ENCODE data around the gene TMC4.

TMC4 gene

DNA sequence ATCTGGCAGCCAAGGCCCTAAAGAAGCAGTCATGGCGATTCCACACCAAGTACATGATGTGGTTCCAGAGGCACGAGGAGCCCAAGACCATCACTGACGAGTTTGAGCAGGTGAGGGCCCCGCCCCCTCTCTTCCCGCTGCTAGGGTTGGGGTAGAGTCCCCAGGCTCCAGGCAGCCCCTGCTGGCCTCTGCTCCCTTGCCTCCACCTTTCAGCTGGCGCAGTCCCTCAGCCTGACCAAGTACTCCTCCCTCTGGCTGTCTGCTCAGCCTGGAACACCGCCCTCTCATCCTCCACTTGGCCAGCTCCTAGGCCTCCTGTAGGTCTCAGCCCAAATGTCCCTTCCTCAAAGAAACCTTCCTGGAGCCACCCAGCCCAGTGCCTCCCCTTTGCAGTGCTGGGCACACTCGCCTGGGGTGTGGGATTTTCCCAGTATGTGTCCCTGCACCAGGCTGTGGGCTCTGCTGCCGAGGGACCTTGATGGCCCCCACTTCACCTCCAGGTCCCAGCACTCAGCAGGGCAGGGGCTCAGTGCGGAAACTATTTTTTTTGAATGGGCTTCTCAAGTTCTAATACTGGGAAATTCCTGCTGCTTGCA lies 19.1 kb downstream of the TMC4 start:
- Histone ChIP-seq H4K20me1 (ENCODE audit: insufficient read depth, low read length) (0 out of 2 replicates have a peak, but pooled peaks cover 4% of the 10 kb centered on the region), H3K36me3 (replicated peaks; ENCODE audit: low read depth, low read length) (peaks cover 77% of the 10 kb centered on the region), H3K9ac (ENCODE audit: low read length) (no peak overlapping the region)

DNA sequence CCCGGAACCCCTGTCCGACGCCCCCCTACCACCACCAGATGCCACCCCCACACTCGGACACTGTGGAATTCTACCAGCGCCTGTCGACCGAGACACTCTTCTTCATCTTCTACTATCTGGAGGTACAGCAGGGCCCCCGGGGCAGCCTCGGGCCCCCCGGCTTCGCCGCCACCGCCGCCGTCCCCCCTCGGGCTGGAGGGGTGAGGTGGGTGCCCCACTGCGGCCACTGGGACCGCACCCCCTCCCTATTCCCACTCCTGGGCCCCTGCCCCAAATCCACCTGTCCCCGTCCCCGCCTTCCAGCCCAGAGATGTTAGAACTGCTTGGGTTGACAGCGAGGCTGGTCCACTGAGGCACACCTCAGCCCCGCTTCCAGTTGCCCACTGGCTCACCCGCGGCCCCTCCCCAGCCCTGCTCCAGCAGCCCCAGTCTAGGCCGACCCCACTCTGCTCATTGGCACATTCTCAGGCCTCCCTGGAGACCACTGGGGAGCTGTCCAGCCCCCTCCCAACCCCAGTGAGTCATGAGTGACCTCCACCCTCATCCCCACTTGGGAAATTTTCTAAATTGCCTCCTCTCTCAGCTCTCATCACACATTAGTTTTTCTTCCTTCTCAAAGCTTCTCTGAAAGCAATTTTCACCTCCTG lies 20.0 kb downstream of the TMC4 start:
- Histone ChIP-seq H3K4me1 (ENCODE audit: low read length) (no peaks in the 10 kb centered on the region), H3K36me3 (replicated peaks; ENCODE audit: low read depth, low read length) (peaks cover 75% of the 10 kb centered on the region), H3K9ac (ENCODE audit: low read length) (no peak overlapping the region), H3K27ac (ENCODE audit: low read length) (no peak overlapping the region), H3K9me3 (ENCODE audit: insufficient read depth, low read length) (no peaks in the 10 kb centered on the region), H4K20me1 (ENCODE audit: insufficient read depth, low read length) (0 out of 2 replicates have a peak, but pooled peaks cover 4% of the 10 kb centered on the region), H2AFZ (ENCODE audit: low read depth, low read length) (no peak overlapping the region), H3K27me3 (ENCODE audit: low read depth, low read length) (no peaks in the 10 kb centered on the region), H3K79me2 (ENCODE audit: low read length) (no peaks in the 10 kb centered on the region), H3K4me3 (ENCODE audit: low read length) (no peak overlapping the region), H3K4me2 (ENCODE audit: low read length) (no peak overlapping the region)
- TF ChIP-seq, protein P1, sequence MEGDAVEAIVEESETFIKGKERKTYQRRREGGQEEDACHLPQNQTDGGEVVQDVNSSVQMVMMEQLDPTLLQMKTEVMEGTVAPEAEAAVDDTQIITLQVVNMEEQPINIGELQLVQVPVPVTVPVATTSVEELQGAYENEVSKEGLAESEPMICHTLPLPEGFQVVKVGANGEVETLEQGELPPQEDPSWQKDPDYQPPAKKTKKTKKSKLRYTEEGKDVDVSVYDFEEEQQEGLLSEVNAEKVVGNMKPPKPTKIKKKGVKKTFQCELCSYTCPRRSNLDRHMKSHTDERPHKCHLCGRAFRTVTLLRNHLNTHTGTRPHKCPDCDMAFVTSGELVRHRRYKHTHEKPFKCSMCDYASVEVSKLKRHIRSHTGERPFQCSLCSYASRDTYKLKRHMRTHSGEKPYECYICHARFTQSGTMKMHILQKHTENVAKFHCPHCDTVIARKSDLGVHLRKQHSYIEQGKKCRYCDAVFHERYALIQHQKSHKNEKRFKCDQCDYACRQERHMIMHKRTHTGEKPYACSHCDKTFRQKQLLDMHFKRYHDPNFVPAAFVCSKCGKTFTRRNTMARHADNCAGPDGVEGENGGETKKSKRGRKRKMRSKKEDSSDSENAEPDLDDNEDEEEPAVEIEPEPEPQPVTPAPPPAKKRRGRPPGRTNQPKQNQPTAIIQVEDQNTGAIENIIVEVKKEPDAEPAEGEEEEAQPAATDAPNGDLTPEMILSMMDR (IDR thresholded peaks at IDR 0.05; ENCODE audit: low read depth, low read length): no peak
- no peak for TF ChIP-seq EZH2phosphoT487 (IDR thresholded peaks at IDR 0.05; ENCODE audit: low read depth)

More for the DNA sequence above, 19.1 kb downstream of the TMC4 start:
- peaks cover 7% of the 10 kb centered on the region for H3K4me1 ChIP-seq (ENCODE audit: low read length)
- no peaks in the 10 kb centered on the region for H3K27me3 ChIP-seq (ENCODE audit: low read depth, low read length)
- no peak overlapping the region for H2AFZ ChIP-seq (ENCODE audit: low read depth, low read length)
- H3K9me3 ChIP-seq (ENCODE audit: insufficient read depth, low read length): no peaks in the 10 kb centered on the region
- TF ChIP-seq, protein P1 (IDR thresholded peaks at IDR 0.05; ENCODE audit: low read depth, low read length): no peak
- no peak for TF ChIP-seq EZH2phosphoT487 (IDR thresholded peaks at IDR 0.05; ENCODE audit: low read depth)
- H3K4me3 ChIP-seq (ENCODE audit: low read length): no peak overlapping the region
- no peak overlapping the region for H3K4me2 ChIP-seq (ENCODE audit: low read length)
- no peak overlapping the region for H3K27ac ChIP-seq (ENCODE audit: low read length)
- H3K79me2 ChIP-seq (ENCODE audit: low read length): peaks cover 7% of the 10 kb centered on the region

DNA sequence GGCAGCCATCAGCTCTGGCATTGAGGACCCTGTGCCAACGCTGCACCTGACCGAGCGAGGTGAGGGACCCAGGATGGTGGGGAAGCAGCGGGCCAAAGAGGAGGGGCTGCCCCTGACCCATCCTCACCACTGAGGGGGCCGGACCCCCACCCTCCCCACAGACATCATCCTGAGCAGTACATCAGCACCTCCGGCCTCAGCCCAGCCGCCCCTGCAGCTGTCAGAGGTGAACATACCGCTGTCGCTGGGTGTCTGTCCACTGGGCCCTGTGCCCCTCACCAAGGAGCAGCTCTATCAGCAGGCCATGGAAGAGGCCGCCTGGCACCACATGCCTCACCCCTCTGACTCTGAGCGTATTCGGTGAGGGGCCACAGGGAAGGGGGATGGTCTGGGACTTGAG lies 20.7 kb downstream of the TMC4 start:
- Histone ChIP-seq H3K27ac (ENCODE audit: low read length) (no peak overlapping the region), H2AFZ (ENCODE audit: low read depth, low read length) (no peak overlapping the region), H4K20me1 (ENCODE audit: insufficient read depth, low read length) (0 out of 2 replicates have a peak, but pooled peaks cover 4% of the 10 kb centered on the region), H3K9me3 (ENCODE audit: insufficient read depth, low read length) (no peaks in the 10 kb centered on the region), H3K36me3 (replicated peaks; ENCODE audit: low read depth, low read length) (peaks cover 81% of the 10 kb centered on the region), H3K27me3 (ENCODE audit: low read depth, low read length) (no peaks in the 10 kb centered on the region), H3K4me3 (ENCODE audit: low read length) (no peak overlapping the region), H3K9ac (ENCODE audit: low read length) (no peak overlapping the region), H3K4me2 (ENCODE audit: low read length) (no peak overlapping the region), H3K4me1 (ENCODE audit: low read length) (no peaks in the 10 kb centered on the region), H3K79me2 (ENCODE audit: low read length) (no peaks in the 10 kb centered on the region)
- TF ChIP-seq, protein P1 (IDR thresholded peaks at IDR 0.05; ENCODE audit: low read depth, low read length): no peak
- TF ChIP-seq EZH2phosphoT487 (IDR thresholded peaks at IDR 0.05; ENCODE audit: low read depth): no peak

DNA sequence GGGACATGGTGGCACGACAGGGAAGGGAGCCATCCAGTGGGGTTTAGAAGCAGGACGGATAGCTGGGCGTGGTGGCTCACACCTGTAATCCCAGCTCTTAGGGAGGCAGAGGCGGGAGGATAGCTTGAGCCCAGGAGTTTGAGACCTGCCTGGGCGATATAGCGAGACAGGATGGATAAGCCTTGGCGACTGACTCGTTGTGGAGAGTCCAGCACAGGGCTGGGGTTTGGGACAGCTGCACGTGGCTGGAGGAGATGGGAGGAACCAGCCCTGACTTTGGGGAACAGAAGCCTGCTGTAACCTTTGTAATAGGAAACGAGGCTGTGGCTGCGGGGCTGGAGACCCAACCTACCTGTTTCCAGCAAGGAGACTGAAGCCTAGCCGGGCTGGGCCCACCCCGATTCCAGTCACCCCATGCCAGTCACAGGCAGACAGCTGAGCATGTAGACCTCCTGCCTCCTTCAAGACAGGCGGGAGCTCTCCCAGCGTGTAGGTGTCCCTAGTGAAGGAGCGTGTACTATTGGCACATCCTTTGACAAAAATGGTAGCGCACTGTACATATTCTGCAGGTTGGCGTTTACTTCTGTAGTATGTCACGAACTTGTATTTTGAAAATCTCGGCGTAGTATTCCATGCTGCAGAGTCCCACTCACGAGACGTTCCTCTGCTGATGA lies 21.5 kb downstream of the TMC4 start:
- 0 out of 2 replicates have a peak, but pooled peaks cover 4% of the 10 kb centered on the region for H4K20me1 ChIP-seq (ENCODE audit: insufficient read depth, low read length)
- peaks cover 84% of the 10 kb centered on the region for H3K36me3 ChIP-seq (replicated peaks; ENCODE audit: low read depth, low read length)
- no peak overlapping the region for H3K27ac ChIP-seq (ENCODE audit: low read length)

More for the DNA sequence above, 21.5 kb downstream of the TMC4 start:
- Histone ChIP-seq H3K4me1 (ENCODE audit: low read length) (no peaks in the 10 kb centered on the region), H3K9ac (ENCODE audit: low read length) (no peak overlapping the region), H3K4me3 (ENCODE audit: low read length) (no peak overlapping the region), H3K27me3 (ENCODE audit: low read depth, low read length) (no peaks in the 10 kb centered on the region), H2AFZ (ENCODE audit: low read depth, low read length) (no peak overlapping the region), H3K79me2 (ENCODE audit: low read length) (no peaks in the 10 kb centered on the region), H3K9me3 (ENCODE audit: insufficient read depth, low read length) (no peaks in the 10 kb centered on the region), H3K4me2 (ENCODE audit: low read length) (no peak overlapping the region)
- TF ChIP-seq EZH2phosphoT487 (IDR thresholded peaks at IDR 0.05; ENCODE audit: low read depth): no peak
- TF ChIP-seq, protein P1 (IDR thresholded peaks at IDR 0.05; ENCODE audit: low read depth, low read length): no peak

Measured in OCI-LY3 (cell line).